Measurements from ENCODE around the gene FRRS1L. TPM values are rescaled to one million over a fixed set of nuclear protein-coding genes. Genes with fewer than 3 reads are reported as not detected.

FRRS1L gene
- total and polyA plus RNA-seq, 2 donors (not counting 1 experiment from before 2014, with no cell fraction given) = 0.08 to 0.17 TPM

- H3K79me2 ChIP-seq (ENCODE audit: control insufficient read depth, insufficient read depth, low read length) = peaks cover 80% of the 10 kb centered on the region
- peak overlapping the region; percentile 62 for H3K27ac ChIP-seq (ENCODE audit: insufficient read depth, low read length)
- DNase-seq (ENCODE audit: low read depth in 2 of 2) = peak in 1 of 2 donors; percentile 49
- H3K27me3 ChIP-seq (ENCODE audit: control insufficient read depth, insufficient read depth, low read length) = no peaks in the 10 kb centered on the region
- no peak overlapping the region for H3K9ac ChIP-seq (ENCODE audit: insufficient read depth, low read length)
- H3K4me1 ChIP-seq (ENCODE audit: control insufficient read depth, extremely low read depth, insufficient read depth, low read length) = peaks cover 18% of the 10 kb centered on the region
- no peaks in the 10 kb centered on the region for H4K20me1 ChIP-seq (ENCODE audit: control insufficient read depth, extremely low read depth, insufficient read depth, low read length)
- no peaks in the 10 kb centered on the region for H3K36me3 ChIP-seq (ENCODE audit: control insufficient read depth, insufficient read depth, low read length)
- no peak for TF ChIP-seq EZH2 (IDR thresholded peaks at IDR 0.05; ENCODE audit: low read length, missing control alignments)
- TF ChIP-seq CTCF (conservative IDR thresholded peaks at IDR 0.05 in 1 of 2, IDR thresholded peaks at IDR 0.05 in 1 of 2; ENCODE audit: low read depth in 1 of 2, low read length in 2 of 2) = no peak
- H3K4me2 ChIP-seq (ENCODE audit: extremely low read depth, insufficient read depth, low read length) = peak overlapping the region; percentile 77
- peak overlapping the region in 1 of 4 experiments; percentile 7 for H3K4me3 ChIP-seq (replicated peaks in 1 of 4; ENCODE audit: control extremely low read depth in 1 of 4, insufficient read depth in 1 of 4, low read depth in 3 of 4, low read length in 4 of 4)
- H2AFZ ChIP-seq (ENCODE audit: low read length) = no peak overlapping the region
- H3K9me3 ChIP-seq (ENCODE audit: control insufficient read depth, insufficient read depth, low read depth, low read length) = no peaks in the 10 kb centered on the region
These were observed 57.1 kb downstream of the FRRS1L start for GRCh38 chr9:109109967-109110328.

- Histone ChIP-seq H3K4me3 (replicated peaks in 1 of 4; ENCODE audit: control extremely low read depth in 1 of 4, insufficient read depth in 1 of 4, low read depth in 3 of 4, low read length in 4 of 4) (peak overlapping the region in 3 of 4 experiments; percentile 22 to 38 (median 24)), H3K27ac (ENCODE audit: insufficient read depth, low read length) (peak overlapping the region; percentile 70), H3K9me3 (ENCODE audit: control insufficient read depth, insufficient read depth, low read depth, low read length) (no peaks in the 10 kb centered on the region), H3K36me3 (ENCODE audit: control insufficient read depth, insufficient read depth, low read length) (no peaks in the 10 kb centered on the region), H3K27me3 (ENCODE audit: control insufficient read depth, insufficient read depth, low read length) (no peaks in the 10 kb centered on the region), H2AFZ (ENCODE audit: low read length) (no peak overlapping the region), H3K79me2 (ENCODE audit: control insufficient read depth, insufficient read depth, low read length) (peaks cover 77% of the 10 kb centered on the region), H3K4me2 (ENCODE audit: extremely low read depth, insufficient read depth, low read length) (peak overlapping the region; percentile 67), H4K20me1 (ENCODE audit: control insufficient read depth, extremely low read depth, insufficient read depth, low read length) (no peaks in the 10 kb centered on the region), H3K9ac (ENCODE audit: insufficient read depth, low read length) (no peak overlapping the region), H3K4me1 (ENCODE audit: control insufficient read depth, extremely low read depth, insufficient read depth, low read length) (peaks cover 18% of the 10 kb centered on the region)
- peak; percentile 56 to 81 for DNase-seq (ENCODE audit: low read depth in 2 of 2)
- no peak for TF ChIP-seq EZH2 (IDR thresholded peaks at IDR 0.05; ENCODE audit: low read length, missing control alignments)
- TF ChIP-seq CTCF (conservative IDR thresholded peaks at IDR 0.05 in 1 of 2, IDR thresholded peaks at IDR 0.05 in 1 of 2; ENCODE audit: low read depth in 1 of 2, low read length in 2 of 2) = no peak
These were observed 58.7 kb downstream of the FRRS1L start for GRCh38 chr9:109108318-109108717.

- peak; percentile 62 to 84 for DNase-seq (ENCODE audit: low read depth in 2 of 2)
- Histone ChIP-seq H3K79me2 (ENCODE audit: control insufficient read depth, insufficient read depth, low read length) (peaks cover 78% of the 10 kb centered on the region), H3K4me3 (replicated peaks in 1 of 4; ENCODE audit: control extremely low read depth in 1 of 4, insufficient read depth in 1 of 4, low read depth in 3 of 4, low read length in 4 of 4) (peak overlapping the region in 3 of 4 experiments; percentile 22 to 38 (median 24)), H3K4me2 (ENCODE audit: extremely low read depth, insufficient read depth, low read length) (peak overlapping the region; percentile 67), H3K4me1 (ENCODE audit: control insufficient read depth, extremely low read depth, insufficient read depth, low read length) (peaks cover 18% of the 10 kb centered on the region), H3K9ac (ENCODE audit: insufficient read depth, low read length) (no peak overlapping the region), H4K20me1 (ENCODE audit: control insufficient read depth, extremely low read depth, insufficient read depth, low read length) (no peaks in the 10 kb centered on the region), H3K27me3 (ENCODE audit: control insufficient read depth, insufficient read depth, low read length) (no peaks in the 10 kb centered on the region), H3K27ac (ENCODE audit: insufficient read depth, low read length) (peak overlapping the region; percentile 70), H2AFZ (ENCODE audit: low read length) (no peak overlapping the region), H3K9me3 (ENCODE audit: control insufficient read depth, insufficient read depth, low read depth, low read length) (no peaks in the 10 kb centered on the region), H3K36me3 (ENCODE audit: control insufficient read depth, insufficient read depth, low read length) (no peaks in the 10 kb centered on the region)
- no peak for TF ChIP-seq CTCF (conservative IDR thresholded peaks at IDR 0.05 in 1 of 2, IDR thresholded peaks at IDR 0.05 in 1 of 2; ENCODE audit: low read depth in 1 of 2, low read length in 2 of 2)
- no peak for TF ChIP-seq EZH2 (IDR thresholded peaks at IDR 0.05; ENCODE audit: low read length, missing control alignments)
These were observed 59.4 kb downstream of the FRRS1L start for GRCh38 chr9:109107402-109108240.
